ENCODE results near the gene THNSL1.

Gene THNSL1

GRCh38 chr10:25015828-25016375 is 510 bp upstream of the THNSL1 start, which contains the start of gene ENKUR (continued):
- TF ChIP-seq ZBTB11 (tag by site-specific recombination; conservative IDR thresholded peaks at IDR 0.05; ENCODE audit: low read depth) (peak; percentile 41; the same call in 1 of the 2 replicates), ZNF394 (tag by site-specific recombination; IDR thresholded peaks at IDR 0.05; ENCODE audit: borderline replicate concordance) (peak; percentile 88; the same call in 1 of the 2 replicates), ZFP69B (tag by site-specific recombination; IDR thresholded peaks at IDR 0.05) (no peak), FEZF1 (tag by site-specific recombination; IDR thresholded peaks at IDR 0.05) (no peak), ZBTB8A (tag by site-specific recombination; IDR thresholded peaks at IDR 0.05) (peak; percentile 12; the same call in 1 of the 2 replicates), ZNF341 (tag by site-specific recombination; IDR thresholded peaks at IDR 0.05; ENCODE audit: low read depth) (peak; percentile 34), ZFP37 (tag by site-specific recombination; IDR thresholded peaks at IDR 0.05) (0 out of 2 replicates have a peak, but pooled peaks have one; percentile 17), MYNN (tag by site-specific recombination; IDR thresholded peaks at IDR 0.05; ENCODE audit: borderline replicate concordance) (peak; percentile 100), PRDM1 (tag by site-specific recombination; IDR thresholded peaks at IDR 0.05) (0 out of 2 replicates have a peak, but pooled peaks have one; percentile 44)
- TF ChIP-seq, protein P1, sequence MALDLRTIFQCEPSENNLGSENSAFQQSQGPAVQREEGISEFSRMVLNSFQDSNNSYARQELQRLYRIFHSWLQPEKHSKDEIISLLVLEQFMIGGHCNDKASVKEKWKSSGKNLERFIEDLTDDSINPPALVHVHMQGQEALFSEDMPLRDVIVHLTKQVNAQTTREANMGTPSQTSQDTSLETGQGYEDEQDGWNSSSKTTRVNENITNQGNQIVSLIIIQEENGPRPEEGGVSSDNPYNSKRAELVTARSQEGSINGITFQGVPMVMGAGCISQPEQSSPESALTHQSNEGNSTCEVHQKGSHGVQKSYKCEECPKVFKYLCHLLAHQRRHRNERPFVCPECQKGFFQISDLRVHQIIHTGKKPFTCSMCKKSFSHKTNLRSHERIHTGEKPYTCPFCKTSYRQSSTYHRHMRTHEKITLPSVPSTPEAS (tag by site-specific recombination; IDR thresholded peaks at IDR 0.05), result no peak

GRCh38 chr10:25017154-25017590 is 760 bp downstream of the THNSL1 start:
- ChIA-PET CTCF (no interaction called here), POLR2A (no interaction called here)
- Histone ChIP-seq H3K9me3 (ENCODE audit: control insufficient read depth, insufficient read depth, low read depth, low read length) (no peaks in the 10 kb centered on the region), H3K27ac (ENCODE audit: extremely low read depth, low read depth, low read length) (peak overlapping the region; percentile 79), H3K4me1 (ENCODE audit: control insufficient read depth, insufficient read depth, low read length) (no peaks in the 10 kb centered on the region), H3K4me3 (ENCODE audit: low read depth, low read length) (peak overlapping the region; percentile 58), H3K36me3 (ENCODE audit: control insufficient read depth in 2 of 2, insufficient read depth in 1 of 2, low read length in 2 of 2) (no peaks in the 10 kb centered on the region)
- no peak for TF ChIP-seq ZNF837 (tag by site-specific recombination; IDR thresholded peaks at IDR 0.05)
- TF ChIP-seq ZNF239 (tag by site-specific recombination; IDR thresholded peaks at IDR 0.05), result no peak
- no peak for TF ChIP-seq INSM2 (tag by site-specific recombination; IDR thresholded peaks at IDR 0.05)
- no peak for TF ChIP-seq MZF1 (tag by site-specific recombination; IDR thresholded peaks at IDR 0.05; ENCODE audit: borderline replicate concordance)
- 0 out of 2 replicates have a peak, but pooled peaks have one; percentile 55 for TF ChIP-seq TRIM28 (IDR thresholded peaks at IDR 0.05; ENCODE audit: borderline replicate concordance, low read length)
- no peak for TF ChIP-seq ZNF157 (tag by site-specific recombination; IDR thresholded peaks at IDR 0.05)
- TF ChIP-seq BCL11A (tag by site-specific recombination; IDR thresholded peaks at IDR 0.05; ENCODE audit: low read depth), result no peak
- peak; percentile 93 for TF ChIP-seq PRDM10 (tag by site-specific recombination; IDR thresholded peaks at IDR 0.05)
- TF ChIP-seq ZNF610 (tag by site-specific recombination; IDR thresholded peaks at IDR 0.05; ENCODE audit: borderline replicate concordance), result no peak
- TF ChIP-seq ZNF184 (tag by site-specific recombination; IDR thresholded peaks at IDR 0.05), result no peak
